OCI-LY7 (cell line): ENCODE results near the gene IL2RA.

Source experiments
- CTCF ChIP-seq: fragments of 200-600 bp; sonication (generic); conservative IDR thresholded peaks from 2 replicates; pipeline ENCODE4 v1.5.1; 2014; ENCODE audit warnings: mild to moderate bottlenecking, antibody characterized with exemption, low read length, moderate library complexity, mixed read lengths
- EZH2phosphoT487 ChIP-seq: fragments of 200-600 bp; sonication (generic); IDR thresholded peaks from 2 replicates; pipeline ENCODE4 v1.6.1; 2018; ENCODE audit warnings: low read depth, borderline replicate concordance, mild to moderate bottlenecking, mixed run types, antibody characterized with exemption, low read length, moderate library complexity, mixed read lengths

DNA sequence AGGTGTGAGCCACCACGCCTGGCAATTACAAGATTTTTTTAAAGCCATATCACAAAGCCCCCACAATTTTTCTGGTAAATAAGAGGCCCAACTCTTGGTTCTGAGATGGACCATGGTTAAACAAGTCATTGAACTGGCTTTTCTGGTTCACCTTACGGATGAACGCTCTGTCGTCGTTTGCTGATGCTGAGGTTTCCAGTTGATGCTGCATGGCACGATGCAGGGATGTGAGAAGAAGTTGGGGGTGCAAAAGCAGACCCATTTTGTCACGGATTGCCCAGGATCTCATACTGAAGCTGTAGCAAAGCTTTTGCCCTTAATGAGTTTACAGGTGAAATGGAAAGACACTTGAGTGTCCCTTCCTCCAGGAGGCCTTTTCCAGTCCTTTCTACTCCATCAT lies 2.0 kb upstream of the IL2RA start:
- TF ChIP-seq CTCF (no peak), EZH2phosphoT487 (no peak)
